ENCODE data around the gene ITIH4.

ITIH4 gene

DNA sequence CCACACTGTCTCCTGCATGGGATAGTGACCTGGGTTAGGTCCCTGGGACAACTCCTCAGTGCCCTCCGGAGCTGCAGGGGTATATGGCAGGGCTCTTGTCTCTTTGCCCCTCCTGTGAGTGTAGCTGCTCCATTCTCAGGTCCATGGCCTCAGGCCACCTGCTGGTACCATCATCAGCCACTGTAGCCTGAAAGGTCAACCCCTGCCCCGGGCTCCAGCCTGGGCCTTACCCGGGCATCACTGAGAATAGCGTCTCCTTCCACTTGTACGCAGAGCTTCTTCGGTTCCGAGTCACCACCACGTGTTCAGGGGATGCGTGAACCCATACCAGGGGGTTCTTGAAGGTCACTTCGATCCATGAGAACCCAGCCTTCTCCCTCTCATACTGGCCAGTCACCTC, 13.8 kb downstream of the ITIH4 start:
- POLR2A ChIA-PET, result interaction anchor here (1.4 to 2.1 kb wide), 2 partner anchors 18 to 46 kb away, joined by 3 to 9 read pairs; partner anchors contain the start of gene NEK4
- no peak for TF ChIP-seq FOXM1 (IDR thresholded peaks at IDR 0.05; ENCODE audit: borderline replicate concordance)
- TF ChIP-seq CTBP1 (IDR thresholded peaks at IDR 0.05; ENCODE audit: borderline replicate concordance), result no peak
- no peak for TF ChIP-seq ELF4 (IDR thresholded peaks at IDR 0.05)
- TF ChIP-seq ARNT (IDR thresholded peaks at IDR 0.05), result no peak
- no peak for TF ChIP-seq TARDBP (IDR thresholded peaks at IDR 0.05)
- no peak for TF ChIP-seq SUZ12 (IDR thresholded peaks at IDR 0.05)
- TF ChIP-seq LEF1 (IDR thresholded peaks at IDR 0.05; ENCODE audit: borderline replicate concordance), result no peak
- no peak for TF ChIP-seq FOXA1 (IDR thresholded peaks at IDR 0.05)
- no peak for TF ChIP-seq SP1 (IDR thresholded peaks at IDR 0.05)
- TF ChIP-seq ZNF384 (IDR thresholded peaks at IDR 0.05), result no peak
- TF ChIP-seq FOXK2 (IDR thresholded peaks at IDR 0.05), result no peak
- TF ChIP-seq, protein P1, sequence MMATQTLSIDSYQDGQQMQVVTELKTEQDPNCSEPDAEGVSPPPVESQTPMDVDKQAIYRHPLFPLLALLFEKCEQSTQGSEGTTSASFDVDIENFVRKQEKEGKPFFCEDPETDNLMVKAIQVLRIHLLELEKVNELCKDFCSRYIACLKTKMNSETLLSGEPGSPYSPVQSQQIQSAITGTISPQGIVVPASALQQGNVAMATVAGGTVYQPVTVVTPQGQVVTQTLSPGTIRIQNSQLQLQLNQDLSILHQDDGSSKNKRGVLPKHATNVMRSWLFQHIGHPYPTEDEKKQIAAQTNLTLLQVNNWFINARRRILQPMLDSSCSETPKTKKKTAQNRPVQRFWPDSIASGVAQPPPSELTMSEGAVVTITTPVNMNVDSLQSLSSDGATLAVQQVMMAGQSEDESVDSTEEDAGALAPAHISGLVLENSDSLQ (IDR thresholded peaks at IDR 0.05), result no peak
- no peak for TF ChIP-seq HDGF (IDR thresholded peaks at IDR 0.05; ENCODE audit: borderline replicate concordance)
- TF ChIP-seq NFRKB (IDR thresholded peaks at IDR 0.05), result no peak
- no peak for TF ChIP-seq L3MBTL2 (conservative IDR thresholded peaks at IDR 0.05)
- TF ChIP-seq BHLHE40 (IDR thresholded peaks at IDR 0.05; ENCODE audit: borderline replicate concordance), result no peak
- CTCF ChIA-PET, result no interaction called here
- DNase-seq (ENCODE audit: extremely low spot score), result no peak

DNA sequence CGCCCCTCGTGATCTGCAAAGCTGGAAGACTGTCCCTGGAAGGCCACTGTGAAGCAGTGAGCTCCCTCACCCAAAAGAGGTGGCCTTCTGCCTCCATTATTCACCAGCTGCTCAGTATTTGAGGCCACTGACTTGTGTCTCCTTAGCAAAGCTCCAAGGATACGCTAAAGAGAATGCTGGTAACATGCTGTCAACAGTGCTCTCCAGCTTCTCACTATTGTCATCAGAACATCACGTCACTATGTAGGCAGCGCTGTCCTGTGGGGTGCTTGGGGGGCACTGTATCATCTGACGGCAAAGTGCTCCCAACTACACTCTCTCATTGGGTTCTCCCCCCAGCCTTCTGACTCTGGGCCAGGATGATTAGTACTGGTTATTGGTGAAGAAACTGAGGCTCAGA, 14.3 kb downstream of the ITIH4 start:
- POLR2A ChIA-PET, result interaction anchor here (1.4 to 2.1 kb wide), 2 partner anchors 17 to 45 kb away, joined by 3 to 9 read pairs; partner anchors contain the start of gene NEK4
- DNase-seq (ENCODE audit: extremely low spot score), result no peak
- CTCF ChIA-PET, result no interaction called here
- TF ChIP-seq ARNT (IDR thresholded peaks at IDR 0.05) (no peak), HDGF (IDR thresholded peaks at IDR 0.05; ENCODE audit: borderline replicate concordance) (no peak), SP1 (IDR thresholded peaks at IDR 0.05) (no peak), ZNF384 (IDR thresholded peaks at IDR 0.05) (no peak), L3MBTL2 (conservative IDR thresholded peaks at IDR 0.05) (no peak), SUZ12 (IDR thresholded peaks at IDR 0.05) (no peak), CTBP1 (IDR thresholded peaks at IDR 0.05; ENCODE audit: borderline replicate concordance) (no peak), BHLHE40 (IDR thresholded peaks at IDR 0.05; ENCODE audit: borderline replicate concordance) (no peak), FOXM1 (IDR thresholded peaks at IDR 0.05; ENCODE audit: borderline replicate concordance) (no peak), ELF4 (IDR thresholded peaks at IDR 0.05) (no peak), NFRKB (IDR thresholded peaks at IDR 0.05) (no peak), FOXA1 (IDR thresholded peaks at IDR 0.05) (no peak), FOXK2 (IDR thresholded peaks at IDR 0.05) (no peak), LEF1 (IDR thresholded peaks at IDR 0.05; ENCODE audit: borderline replicate concordance) (no peak), TARDBP (IDR thresholded peaks at IDR 0.05) (no peak)
- TF ChIP-seq, protein P1 (IDR thresholded peaks at IDR 0.05), result no peak

DNA sequence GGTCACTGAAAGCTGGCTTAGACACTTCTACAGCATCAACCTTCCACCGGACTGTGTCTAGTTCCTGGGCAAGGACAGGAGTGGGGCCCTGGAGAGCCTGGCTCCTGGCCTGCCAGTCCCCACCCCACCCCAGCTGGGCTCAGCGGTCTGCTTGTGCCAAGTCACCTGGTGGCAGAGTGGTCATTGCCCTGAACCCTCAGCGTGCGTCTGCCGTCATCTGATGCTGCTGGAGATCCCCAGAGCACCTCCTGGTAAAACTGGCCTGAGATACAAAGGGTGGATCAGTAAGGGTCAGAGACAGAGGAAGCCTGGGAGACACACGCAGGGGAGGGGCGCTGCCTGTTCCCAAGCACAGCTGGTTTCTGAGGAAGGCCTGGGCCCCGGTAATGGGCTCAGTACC, 16.7 kb downstream of the ITIH4 start:
- no peak for DNase-seq (ENCODE audit: extremely low spot score)
- ChIA-PET POLR2A (no interaction called here), CTCF (no interaction called here)
- TF ChIP-seq FOXK2 (IDR thresholded peaks at IDR 0.05), result no peak
- TF ChIP-seq LEF1 (IDR thresholded peaks at IDR 0.05; ENCODE audit: borderline replicate concordance), result no peak
- TF ChIP-seq ZNF384 (IDR thresholded peaks at IDR 0.05), result no peak
- no peak for TF ChIP-seq ELF4 (IDR thresholded peaks at IDR 0.05)
- no peak for TF ChIP-seq TARDBP (IDR thresholded peaks at IDR 0.05)
- TF ChIP-seq FOXA1 (IDR thresholded peaks at IDR 0.05), result no peak
- TF ChIP-seq FOXM1 (IDR thresholded peaks at IDR 0.05; ENCODE audit: borderline replicate concordance), result no peak
- TF ChIP-seq L3MBTL2 (conservative IDR thresholded peaks at IDR 0.05), result no peak
- no peak for TF ChIP-seq SP1 (IDR thresholded peaks at IDR 0.05)
- TF ChIP-seq BHLHE40 (IDR thresholded peaks at IDR 0.05; ENCODE audit: borderline replicate concordance), result no peak
- TF ChIP-seq, protein P1 (IDR thresholded peaks at IDR 0.05), result no peak

DNA sequence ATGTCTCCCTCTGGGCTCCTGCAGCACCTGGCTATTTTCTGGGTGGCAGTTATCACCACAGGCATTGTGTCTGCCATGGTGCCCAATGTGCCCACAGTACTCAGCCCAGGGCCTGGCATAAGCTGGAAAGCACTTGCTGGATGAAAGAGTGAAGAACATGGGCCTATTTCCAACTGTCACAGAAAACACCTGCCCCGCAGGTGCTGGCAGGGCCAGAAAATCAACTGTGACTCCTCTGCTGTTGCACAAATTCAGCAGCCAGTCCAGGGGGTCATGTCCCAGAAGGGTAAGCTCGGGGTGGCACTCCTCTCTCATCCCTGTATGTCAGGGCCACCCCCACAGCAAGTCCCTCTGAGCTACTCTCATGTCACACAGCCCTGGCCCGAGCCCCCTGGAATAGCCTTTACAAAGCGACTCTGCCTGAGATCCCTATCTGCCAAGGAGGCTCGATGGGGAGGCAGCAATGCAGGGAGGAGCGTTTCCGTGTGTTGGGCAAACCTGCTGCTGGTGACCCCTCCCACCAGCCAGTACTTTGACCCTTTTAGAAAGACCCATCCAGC, 18.9 kb downstream of the ITIH4 start:
- CTCF ChIA-PET, result interaction anchor here (1.2 to 2.8 kb wide), 2 partner anchors 9 to 13 kb away, joined by 3 to 12 read pairs; no protein-coding TSS in a partner anchor

DNA sequence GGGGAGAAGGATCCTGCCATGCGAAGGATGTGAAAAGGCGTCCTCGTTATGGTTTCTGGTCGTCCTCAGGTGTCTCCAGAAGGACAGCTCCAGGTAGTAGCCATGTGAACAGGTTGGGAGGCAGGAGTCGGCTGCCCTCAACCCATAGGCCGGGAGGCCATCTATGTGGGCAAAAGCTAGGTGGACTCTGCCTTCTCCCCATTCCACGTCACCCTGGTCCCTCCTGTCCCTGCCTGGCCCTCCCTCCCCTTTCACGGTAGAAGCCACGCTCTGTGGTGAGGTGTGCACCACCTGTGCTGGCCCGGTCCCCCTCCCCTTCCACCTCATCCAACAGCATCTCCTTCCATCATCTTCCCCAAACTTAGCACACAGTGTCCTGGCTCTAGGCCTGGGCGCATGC, 19.5 kb downstream of the ITIH4 start:
- POLR2A ChIA-PET, result no interaction called here
- CTCF ChIA-PET, result interaction anchor here (1.2 to 2.8 kb wide), 2 partner anchors 10 to 12 kb away, joined by 3 to 12 read pairs; no protein-coding TSS in a partner anchor
- DNase-seq (ENCODE audit: extremely low spot score), result no peak
- TF ChIP-seq TARDBP (IDR thresholded peaks at IDR 0.05), result no peak
- no peak for TF ChIP-seq ARNT (IDR thresholded peaks at IDR 0.05)
- TF ChIP-seq NFRKB (IDR thresholded peaks at IDR 0.05), result no peak
- TF ChIP-seq CTBP1 (IDR thresholded peaks at IDR 0.05; ENCODE audit: borderline replicate concordance), result no peak
- TF ChIP-seq FOXA1 (IDR thresholded peaks at IDR 0.05), result no peak

More for the DNA sequence above, 18.9 kb downstream of the ITIH4 start:
- no peak for DNase-seq (ENCODE audit: extremely low spot score)
- TF ChIP-seq ARNT (IDR thresholded peaks at IDR 0.05), result no peak
- TF ChIP-seq ZNF384 (IDR thresholded peaks at IDR 0.05), result no peak
- TF ChIP-seq ELF4 (IDR thresholded peaks at IDR 0.05), result no peak
- no peak for TF ChIP-seq LEF1 (IDR thresholded peaks at IDR 0.05; ENCODE audit: borderline replicate concordance)
- TF ChIP-seq FOXA1 (IDR thresholded peaks at IDR 0.05), result no peak
- no peak for TF ChIP-seq HDGF (IDR thresholded peaks at IDR 0.05; ENCODE audit: borderline replicate concordance)
- no peak for TF ChIP-seq CTBP1 (IDR thresholded peaks at IDR 0.05; ENCODE audit: borderline replicate concordance)
- no peak for TF ChIP-seq TARDBP (IDR thresholded peaks at IDR 0.05)
- no peak for TF ChIP-seq BHLHE40 (IDR thresholded peaks at IDR 0.05; ENCODE audit: borderline replicate concordance)
- no peak for TF ChIP-seq L3MBTL2 (conservative IDR thresholded peaks at IDR 0.05)
- no peak for TF ChIP-seq FOXK2 (IDR thresholded peaks at IDR 0.05)
- no peak for TF ChIP-seq NFRKB (IDR thresholded peaks at IDR 0.05)
- no peak for TF ChIP-seq SUZ12 (IDR thresholded peaks at IDR 0.05)
- TF ChIP-seq, protein P1 (IDR thresholded peaks at IDR 0.05), result no peak
- POLR2A ChIA-PET, result no interaction called here
